Neural progenitor cell (in vitro differentiated cells): ENCODE measurements around the gene SPEF2.

Experiments used
- CTCF ChIP-seq: fragments of 200-600 bp; sonication (generic); IDR thresholded peaks from 2 replicates; pipeline ENCODE4 v1.5.1; 2017; ENCODE audit warnings: antibody characterized with exemption, mild to moderate bottlenecking
- EZH2 ChIP-seq: fragments of 200-600 bp; sonication (generic); IDR thresholded peaks from 2 replicates; pipeline ENCODE4 v1.6.1; 2017; ENCODE audit warnings: antibody characterized with exemption, mild to moderate bottlenecking, moderate library complexity
- EZH2phosphoT487 ChIP-seq: fragments of 200-600 bp; sonication (generic); IDR thresholded peaks from 2 replicates; pipeline ENCODE4 v1.6.1; 2017; ENCODE audit warnings: antibody characterized with exemption

GRCh38 chr5:35660451-35660850 is 42.8 kb downstream of the SPEF2 start:
- TF ChIP-seq CTCF (no peak), EZH2 (no peak), EZH2phosphoT487 (no peak)
